NCI-H748 (cell line): ENCODE measurements around the gene ADORA2A.

Experiments used
- DNase-seq: peaks from one replicate; lab custom pipeline; 2025; ENCODE audit not compliant: unreplicated experiment; lab: John Stamatoyannopoulos, UW

Gene ADORA2A

DNA sequence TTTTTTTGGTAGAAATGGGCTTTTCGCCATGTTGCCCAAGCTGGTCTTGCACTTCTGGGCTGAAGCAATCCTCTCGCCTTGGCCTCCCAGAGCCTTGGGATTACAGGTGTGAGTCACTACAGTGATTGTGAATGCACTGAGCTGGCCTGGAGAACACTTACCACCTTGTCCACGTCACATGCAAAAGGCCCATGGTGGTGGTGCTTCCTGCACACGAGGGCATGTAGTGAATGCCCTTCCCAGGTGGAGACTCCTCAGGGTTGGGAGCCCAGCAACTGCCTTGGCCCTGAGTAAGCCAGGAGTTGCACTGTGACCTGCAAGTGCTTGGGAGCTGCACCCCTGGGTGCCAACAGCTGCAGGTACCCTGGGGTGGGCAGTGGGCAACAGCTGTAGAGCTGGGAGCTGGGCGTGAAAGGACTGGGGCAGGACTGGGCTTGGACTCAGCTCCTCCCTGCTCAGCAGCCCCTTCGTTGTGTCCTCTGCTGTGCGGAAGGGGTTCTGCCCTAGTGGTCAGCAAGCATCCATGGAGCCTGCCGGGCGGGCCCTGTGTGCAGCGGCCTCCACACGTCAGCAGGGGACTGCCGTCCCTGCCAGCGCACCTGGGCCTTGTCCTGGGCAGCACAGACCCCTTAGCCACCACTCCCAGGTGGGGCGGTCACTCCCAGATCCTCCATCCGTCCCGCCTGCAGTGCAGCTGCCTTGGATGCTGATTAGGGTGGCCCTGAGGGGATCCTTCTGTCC is 9.3 kb upstream of the ADORA2A start:
- no peak for DNase-seq

DNA sequence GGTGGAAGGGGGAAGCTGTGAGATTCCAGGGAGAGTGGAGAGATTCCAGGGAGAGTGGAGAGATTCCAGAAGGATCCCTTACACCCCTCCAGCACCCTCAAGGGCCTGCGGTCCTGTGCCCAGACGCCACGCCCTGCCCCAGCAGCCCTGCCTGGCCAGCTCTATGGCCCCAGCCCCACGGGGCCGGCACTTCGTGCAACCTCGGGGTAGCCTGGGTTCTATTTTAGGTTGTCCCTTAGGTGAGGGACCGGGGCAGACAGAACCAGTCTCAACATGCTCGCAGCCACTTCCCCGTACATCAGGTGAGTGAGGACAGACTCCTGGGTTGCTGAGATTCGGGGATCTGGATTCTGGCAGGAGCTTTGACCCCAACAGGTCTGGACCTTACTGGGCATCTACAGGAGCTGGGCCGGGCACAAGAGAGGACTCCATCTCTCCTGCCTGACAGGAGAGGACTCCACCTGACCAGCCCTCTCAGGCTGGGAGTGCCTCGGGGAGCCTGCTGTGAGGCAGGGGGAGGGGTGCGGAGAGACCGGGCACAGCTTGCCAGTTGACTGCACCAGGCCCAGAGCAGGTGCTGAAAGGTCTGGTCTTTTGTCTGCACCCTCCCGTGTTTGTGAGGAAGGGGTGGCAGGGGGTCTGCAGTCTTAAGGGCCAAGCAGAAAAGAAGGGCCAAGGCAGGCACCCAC is 8.5 kb upstream of the ADORA2A start:
- peak; percentile 76 for DNase-seq

DNA sequence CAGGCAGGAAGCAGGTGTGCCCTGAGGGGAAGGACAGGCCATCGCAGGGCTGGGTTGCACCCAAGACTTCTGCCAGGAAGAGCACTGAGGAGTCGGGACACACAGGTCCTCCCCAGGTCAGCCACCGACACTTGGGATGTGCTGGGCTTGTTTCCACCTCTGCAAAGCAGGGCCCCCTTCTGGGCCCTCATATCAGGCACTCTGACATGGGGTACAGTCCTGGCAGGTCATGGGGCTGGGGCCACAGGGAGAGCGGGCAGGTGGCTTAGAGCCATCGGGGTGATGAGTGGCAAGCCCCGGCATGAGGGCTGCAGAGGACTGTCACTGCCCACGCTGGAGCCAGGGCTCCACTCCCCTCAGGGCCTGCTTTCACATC is 7.9 kb upstream of the ADORA2A start:
- peak; percentile 49 for DNase-seq

DNA sequence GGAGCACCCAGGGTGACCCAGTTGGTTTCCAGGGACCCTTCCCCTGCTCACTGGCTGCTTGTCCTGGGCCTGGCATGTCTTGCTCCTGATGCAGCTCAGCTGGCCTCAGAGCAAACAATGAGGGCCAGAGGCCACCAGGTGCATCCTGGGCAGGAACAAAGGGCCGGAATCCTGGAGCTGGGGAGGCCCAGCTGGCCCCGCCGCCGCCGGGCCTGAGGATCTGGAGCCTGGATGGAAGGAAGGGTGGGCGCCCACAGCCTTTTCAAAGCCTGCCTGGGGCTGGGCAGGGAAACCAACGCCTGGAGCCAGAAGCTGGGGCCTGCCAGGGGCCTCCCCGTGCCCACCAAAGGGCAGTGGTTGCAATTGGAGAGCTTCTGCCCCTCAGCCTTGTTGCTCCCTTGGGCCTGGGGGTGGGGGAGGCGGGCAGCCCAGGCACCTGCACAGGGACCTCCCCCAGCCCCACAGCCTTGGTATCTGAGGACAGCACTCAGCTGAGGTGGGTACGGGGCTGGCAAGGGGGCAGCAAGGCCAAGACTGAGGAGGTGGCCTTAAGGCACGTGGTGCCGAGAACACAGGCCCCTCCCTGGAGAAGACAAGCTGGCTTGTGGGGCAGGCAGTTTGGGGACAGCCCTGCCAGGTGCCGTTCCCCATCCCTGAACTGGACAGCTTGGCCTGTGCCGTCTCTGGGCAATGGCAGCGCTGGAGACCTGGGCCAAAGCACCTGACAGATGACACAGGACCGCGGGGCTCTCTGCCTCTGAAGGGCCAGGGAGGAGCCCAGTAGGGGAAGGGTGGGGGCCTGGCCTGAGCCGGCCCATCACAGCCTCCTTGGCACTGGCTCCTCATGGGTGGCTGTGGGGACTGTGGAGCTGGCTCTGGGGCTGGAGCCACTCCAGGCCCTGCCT is 7.1 kb upstream of the ADORA2A start:
- DNase-seq = peak; percentile 89

DNA sequence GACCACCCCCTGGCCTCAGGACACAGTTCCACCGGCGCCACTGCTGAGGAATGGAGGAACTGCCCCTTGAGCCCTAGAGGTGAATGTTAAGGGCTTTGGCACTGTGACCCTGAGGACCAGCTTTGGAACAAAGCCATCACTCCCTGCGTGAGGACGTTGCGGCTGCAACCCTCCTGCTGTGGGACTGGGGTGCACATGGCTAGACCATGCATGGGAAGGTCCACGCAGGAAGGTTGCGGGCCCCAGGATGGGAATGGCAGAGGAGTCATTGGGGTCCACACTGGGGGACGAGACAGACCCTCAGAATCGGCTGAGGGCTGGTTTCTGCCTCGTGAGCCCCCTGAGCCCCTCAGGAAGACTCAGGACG is 6.4 kb upstream of the ADORA2A start:
- no peak for DNase-seq

DNA sequence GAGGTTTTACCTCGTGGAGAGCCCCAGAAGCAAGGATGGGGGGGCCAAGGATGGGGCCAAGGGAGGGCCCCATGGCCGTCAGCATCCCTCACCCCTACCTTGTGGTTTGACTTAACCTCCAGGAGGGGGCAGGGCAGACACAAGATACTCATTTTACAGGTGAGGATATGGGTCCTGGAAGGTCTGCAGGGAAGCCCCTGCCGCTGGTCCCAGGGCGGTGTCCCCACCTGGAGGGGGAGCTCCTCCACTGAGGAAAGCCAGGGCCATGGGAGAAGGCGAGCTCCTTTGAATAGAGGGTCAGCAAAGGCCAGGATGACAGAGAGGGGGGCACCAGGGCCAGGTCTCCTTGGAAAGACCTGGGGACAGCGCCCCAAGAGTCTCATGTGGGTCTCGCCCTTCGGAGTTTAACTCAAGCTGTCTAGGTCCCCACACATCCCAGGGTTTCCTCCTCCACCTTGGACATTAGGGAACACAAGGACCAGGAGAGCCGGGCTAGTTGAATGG is 5.9 kb upstream of the ADORA2A start:
- peak; percentile 31 for DNase-seq

DNA sequence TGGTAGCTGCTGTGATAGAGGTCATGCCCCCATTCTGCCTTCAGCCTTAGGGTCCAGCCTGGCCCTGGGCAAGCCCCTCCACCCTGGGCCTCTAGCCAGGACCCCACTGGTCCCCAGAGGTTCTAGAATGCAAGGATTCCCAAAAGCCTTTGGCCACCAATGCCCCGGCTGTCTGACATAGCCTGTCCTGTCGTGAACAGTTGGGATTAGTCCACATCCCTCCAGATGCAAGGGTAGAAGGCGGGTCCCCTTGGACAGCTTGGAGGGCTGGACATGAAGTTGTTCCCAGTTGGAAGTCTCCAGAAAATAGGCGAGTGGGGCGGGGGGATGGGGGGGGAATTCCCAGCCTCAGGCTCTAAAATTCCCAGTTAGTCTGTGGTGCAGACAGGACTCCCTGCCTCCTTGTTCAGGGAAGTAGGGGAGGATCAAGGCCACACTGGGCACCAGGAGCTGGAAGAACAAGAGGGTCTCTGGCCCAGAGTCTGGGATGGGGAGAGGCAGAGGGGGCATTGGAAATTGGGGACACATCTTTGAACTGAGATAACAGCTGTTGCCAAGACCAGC is 5.2 kb upstream of the ADORA2A start:
- no peak for DNase-seq

DNA sequence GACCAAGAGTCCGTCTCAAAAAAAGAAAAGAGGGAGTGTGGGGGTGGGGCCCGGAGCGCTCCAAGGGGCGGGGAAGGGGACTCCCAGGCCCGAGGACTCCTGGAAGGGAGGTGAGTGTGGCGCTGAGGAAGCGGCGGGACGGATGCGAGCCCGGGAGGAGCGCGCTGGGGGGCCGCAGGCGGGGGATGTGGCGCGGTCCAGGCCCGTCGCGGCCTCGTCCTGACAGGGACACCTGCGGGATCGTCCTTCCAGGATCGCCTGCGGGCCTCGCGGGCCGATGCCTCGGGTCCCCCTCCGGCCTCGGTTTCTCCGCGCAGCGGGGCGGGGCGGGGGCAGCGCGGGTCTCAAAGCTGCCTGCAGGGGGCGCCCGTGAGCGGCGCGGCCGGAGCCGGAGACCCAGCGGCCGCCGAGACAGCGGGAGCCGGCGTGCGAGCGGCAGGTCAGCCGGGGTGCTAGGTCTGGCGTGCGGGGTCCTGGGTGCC is 3.8 kb upstream of the ADORA2A start:
- no peak for DNase-seq

DNA sequence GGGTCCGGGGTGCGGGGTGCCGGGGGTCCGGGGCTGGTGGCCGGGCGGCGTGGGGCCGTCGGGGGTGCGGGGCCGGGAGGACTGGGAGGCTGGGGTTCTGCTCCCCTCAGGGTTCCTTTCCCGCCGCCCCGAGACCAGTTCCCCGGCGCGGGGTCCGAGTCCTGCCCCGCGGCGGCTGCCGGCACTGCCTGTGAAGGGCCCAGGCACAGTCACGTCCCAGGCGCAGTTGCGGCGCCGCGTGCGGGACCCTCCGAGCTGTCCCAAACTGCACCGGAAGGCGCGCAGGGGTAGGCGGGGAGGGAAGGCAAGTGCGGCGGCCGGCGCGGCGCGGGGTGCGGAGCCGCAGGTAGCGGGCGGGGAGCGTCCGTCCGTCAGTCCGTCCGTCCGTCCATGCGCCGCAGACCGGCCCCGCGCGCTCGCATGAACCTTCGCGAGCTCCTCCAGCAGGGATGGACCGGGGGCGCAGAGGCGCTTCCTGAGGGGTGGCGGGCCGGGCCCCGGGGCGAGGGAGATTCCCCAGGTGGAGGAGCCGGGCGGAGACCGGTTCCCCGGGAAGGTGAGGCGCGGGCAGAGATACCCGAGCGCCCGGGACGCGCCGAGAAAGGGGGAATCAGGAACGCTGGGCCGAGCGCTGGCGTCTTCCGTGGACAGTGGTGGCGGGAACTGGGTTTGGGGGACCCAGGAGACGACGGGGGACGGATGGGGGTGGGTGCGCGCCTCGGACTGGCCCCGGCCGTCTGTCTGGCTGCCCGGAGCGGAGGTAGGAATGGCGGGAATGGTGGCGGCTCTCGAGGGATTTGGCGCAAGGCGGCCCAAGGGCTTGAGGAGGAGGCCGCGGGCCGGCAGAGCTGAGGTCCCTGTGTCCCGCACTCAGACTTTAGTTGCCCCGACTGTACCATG is 3.1 kb upstream of the ADORA2A start:
- no peak for DNase-seq

DNA sequence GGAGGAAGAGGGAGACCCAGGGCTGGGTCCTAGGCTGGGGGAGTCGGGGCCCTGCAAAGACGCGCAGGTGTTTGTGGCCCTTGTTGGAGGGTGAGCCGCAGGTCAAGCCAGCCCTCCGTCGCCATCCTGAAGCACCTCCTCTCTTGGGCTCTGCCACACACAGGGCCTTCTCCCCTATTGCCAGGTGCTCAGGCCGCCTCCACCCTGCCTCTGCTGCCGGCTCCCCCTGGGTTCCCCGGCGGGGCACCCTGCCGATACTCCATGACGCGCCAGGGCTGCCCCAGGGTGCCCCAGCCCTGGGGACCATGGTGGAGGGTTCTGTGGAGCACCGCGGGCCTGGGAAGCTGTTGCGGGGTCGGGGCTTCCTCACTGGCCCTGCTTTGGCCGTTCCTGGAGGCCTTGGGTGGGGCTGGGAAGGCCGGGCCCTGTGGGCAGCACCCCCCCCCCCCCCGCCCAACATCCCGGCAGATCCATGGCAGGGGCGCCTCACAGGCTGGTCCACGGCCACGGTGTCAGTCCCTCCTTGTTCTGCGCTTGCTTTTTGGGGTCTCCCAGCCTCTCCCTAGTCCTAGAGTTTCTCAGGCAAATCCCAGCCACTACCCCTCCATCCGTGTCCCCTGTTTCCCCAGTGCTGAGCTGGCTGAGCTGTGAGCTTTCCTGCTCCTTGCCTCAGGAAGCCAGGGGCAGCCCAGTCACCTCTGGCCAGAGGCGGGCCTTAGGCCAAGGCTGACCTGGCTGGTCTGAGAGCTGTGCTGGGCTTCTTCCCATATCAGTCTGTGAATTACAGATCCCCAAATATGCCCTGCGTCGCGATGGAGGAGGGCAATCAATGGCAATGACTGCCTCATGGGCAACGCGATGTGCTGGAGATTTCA is 2.3 kb upstream of the ADORA2A start:
- no peak for DNase-seq

DNA sequence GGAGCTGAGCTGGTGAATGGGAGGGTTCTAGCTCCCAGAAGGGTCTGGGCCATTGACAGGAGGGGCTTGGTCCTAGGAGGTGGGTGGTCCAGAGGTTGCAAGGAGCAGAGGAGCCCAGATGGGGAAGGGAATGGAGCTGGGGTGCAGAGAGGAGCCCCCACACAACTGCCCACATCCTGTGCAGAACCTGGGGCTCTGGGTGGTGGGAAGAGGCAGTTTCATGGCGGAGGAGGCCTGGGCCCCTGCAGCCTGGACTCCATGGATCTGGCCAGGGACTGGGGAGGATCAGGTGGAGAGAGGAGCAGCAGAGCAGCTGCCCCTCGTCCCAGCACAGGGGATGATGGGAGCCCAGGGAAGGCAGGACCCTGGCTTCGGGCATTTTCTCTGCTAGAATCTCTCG is 963 bp upstream of the ADORA2A start:
- DNase-seq = no peak

DNA sequence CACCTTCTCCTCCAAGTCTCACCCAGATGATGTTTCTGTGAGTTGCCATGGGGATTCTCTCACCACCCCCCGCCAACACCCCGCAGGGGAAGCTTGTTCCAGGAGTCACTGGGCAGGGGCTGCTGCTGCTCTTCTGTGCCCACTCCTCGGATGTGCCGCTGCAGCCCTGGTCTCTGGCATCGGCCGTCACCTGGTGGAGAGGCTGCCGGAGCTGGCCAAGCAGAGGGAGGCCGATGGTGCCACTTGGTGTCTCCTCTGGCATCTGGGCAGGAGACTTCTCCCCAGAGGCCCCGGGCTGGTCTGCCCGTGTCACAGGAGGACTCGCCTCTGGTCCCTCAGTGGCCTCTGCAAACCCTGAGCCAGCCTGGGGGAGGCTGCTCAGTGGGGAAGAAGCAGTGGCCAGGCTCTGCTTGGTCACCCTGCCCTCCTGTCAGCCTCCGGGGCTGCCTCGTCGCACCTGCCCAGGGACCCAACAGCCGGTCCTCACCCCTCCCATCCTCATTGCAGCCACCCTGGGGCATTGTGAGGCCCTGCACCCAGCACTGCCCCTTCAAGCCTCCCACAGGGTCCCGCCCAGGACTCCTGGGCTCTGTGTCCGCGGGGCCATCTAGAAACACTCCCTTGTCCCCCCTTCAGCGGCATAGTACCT is 424 bp upstream of the ADORA2A start:
- no peak for DNase-seq

DNA sequence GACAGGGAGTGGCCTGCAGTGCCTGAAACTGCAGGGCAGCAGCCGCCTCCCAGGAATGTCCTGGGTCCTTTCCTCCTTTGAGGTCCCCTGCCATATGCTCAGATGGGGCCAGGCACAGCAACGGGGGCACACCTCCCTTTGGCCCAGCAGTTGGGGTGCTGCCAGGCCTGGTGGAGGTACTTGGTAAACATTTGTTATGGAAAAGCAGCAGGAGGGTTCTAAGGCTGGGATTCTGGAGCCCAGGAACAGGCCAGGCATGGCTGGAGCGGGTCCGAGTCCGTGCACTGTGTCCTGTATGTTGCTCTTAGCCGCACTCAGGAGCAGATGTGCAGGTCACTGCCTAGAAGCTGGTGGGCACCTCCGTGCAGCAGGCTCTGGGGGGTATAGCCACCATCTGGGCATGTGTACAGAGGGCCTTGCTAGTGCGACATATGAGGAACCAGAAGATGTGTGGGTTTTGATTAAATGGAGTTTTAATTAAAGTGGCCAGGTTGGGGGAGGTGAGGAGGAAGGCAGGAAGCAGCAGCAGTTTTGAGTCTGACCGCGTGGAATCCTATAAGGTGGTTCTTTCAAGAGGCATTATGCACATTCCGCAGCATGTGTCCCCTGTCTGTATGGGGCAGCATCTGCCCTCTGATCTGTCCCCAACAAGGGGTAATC is 1.5 kb downstream of the ADORA2A start:
- no peak for DNase-seq

DNA sequence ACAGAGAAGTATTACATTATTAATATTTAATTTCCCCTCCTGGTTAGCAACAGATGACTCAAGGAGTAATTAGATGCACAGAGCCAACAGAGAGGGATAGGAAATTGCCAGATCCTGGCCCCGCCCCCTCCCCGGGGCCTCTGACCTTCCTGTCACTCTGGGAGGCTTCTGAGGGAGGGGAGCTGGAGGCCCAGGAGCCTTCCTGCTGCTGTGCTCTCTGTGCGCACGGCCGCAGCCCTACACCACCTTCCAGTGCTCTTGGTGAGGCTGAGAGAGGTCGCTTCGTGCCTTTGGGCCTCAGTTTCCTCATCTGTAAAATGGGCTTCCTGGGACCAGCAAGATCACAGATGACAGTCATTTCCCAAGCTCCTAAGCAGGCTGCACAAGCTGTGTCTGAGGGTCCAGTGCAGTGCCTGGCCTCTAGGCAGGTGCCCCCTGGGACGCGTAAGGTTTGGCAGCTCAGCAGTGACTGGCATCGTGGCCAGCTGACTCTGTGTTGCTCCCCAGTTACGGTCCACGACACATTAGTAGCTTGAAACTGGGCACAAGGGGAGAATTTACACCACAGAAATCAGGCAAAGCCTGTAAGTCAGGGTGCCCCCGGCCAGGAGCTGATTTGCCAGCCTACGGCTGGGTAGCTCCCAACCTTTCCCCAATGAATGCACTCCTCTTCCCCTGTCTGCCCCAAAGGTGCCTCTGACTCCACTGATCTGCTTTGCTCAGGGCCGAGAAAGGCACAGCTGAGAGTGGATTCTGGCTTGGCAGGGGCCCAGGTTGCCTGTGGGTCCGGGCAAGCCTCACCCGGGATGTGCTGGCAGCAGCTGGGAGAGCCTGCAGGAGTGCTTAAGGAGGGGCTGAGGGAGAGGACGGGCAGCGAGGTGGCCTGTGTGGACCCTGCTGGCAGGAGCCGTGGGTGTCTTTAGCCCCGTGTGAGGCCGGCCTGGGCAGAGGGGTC is 2.3 kb downstream of the ADORA2A start:
- no peak for DNase-seq

DNA sequence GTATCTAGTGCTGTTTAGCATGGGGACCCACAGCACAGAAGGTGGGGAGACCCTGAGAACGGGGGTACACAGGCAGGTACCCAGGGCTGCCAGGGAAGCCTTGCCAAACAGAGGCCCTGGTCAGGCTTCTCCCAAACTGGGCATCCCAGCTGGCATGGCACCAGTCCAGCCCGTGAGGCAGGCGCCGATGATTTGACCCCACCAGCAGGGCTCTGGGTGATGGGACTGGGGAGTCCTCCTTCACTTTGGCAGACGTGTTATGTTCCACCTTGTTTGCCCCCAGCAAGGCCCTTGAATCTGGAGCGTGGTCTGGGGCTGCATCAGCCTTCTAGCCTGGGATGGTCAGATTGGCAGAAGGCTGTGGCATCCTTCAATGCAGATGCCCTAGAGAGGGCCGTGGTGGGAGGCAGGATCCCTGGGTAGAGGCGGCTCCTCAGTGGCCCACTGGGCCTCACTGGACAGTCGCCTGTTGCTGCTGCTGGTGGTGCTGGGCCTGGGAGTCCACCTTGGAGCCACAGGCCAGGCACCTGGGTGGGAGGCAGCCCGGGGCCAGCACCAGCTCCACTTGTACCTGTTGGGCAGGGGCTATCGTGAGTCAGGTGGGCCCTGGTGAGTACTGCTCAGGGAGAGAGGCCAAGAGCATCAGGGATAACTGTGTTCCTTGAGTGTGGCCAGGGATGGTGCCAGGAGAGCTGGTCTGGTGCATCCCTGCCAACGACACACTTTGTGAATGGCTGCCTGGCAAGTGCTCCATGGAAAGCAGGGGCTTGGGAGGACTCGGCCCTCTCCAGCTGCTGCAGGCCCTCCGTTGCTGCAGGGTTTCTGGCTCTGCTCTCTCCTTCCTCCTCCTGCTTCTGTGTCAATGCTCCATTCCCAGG is 3.3 kb downstream of the ADORA2A start:
- DNase-seq = no peak
